Measurements from ENCODE around the gene UMAD1.

UMAD1 gene

DNA sequence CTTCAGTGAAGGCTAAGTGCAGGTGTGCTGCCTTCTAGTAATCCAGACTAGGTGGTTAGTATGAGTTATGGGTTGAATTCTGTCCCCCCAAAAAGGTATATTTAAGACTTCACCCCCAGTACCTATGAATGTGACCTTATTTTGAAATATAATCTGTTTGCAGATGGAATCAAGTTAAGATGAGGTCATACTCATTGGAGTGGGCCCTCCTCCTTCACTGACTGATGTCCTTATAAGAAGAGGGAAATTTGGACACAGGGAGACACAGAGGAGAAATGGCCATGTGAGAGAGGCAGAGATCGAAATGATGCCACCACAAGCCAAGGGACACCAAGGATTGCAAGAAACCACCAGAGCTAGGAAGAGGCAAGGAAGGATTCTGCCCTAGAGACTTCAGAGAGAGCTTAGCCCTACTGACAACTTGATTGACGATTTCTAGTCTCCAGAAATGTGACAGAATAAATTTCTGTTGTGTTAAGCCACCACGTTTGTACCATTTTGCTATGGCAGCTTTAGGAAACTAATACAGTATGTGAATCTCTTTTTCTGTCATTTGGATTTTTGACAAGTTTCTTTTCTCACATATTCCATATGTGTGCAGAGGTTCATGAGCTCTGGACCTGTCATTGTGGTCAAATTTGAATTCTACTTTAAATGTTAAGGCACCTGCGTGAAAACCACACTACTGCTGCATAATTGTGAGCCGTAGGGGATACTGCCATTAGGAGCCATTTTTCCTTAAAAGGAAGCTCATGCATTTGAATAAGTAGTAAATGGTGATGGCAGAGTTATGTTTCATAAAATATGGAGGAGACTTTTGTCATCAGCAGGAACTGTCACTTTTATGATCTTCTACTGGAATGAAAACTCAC is 80.4 kb downstream of the UMAD1 start:
- no peak for DNase-seq (ENCODE audit: low spot score)

DNA sequence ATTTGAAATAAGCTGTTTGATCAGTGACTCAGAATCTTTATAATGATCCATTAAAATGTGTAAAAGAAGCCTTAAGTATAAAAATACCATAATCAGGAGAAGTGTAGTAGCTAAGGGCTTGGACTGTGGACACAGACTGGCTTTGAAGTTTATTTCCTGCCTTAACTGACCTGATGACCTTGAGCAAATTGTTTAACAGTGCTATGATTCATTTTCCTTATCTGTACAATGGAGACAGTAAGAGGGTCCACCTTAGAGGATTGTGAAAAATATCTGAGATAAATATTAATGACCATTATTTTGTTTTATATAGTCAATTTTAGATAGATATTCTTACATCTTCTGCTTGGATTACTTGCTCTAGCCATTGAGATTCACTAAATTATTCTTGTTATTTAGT is 91.2 kb downstream of the UMAD1 start:
- DNase-seq (ENCODE audit: low spot score) = no peak

DNA sequence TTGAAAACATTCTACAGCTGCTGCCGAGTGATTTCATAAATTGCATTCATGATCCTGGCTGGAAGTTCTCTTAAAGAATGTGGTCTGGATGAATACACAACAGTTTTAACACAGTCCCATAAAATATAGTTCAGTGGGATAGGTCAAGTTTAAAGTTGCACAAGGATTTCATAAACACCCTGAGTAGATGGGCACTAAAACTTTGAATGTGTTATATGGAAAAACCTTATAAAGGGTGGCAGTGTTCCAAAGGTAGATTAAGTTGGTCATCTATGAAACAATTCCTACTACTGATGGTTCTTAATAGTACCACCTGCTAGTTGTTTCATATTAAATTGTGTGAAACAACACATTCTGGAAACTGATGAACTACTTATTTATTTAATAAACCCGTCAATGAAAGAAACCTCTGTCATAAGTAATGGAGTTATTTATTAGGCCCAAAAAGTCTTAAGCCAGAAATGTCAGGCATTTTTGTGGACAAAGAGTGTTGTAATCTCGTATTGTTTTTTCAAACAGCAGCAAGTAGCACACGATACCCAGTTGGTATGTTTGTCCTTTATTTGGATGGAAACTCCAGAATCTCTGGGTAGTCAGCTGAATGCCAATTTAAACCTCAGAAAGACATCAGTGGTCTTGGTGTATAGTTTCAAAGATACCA is 92.2 kb downstream of the UMAD1 start:
- no peak for DNase-seq (ENCODE audit: low spot score)

- no peak for DNase-seq (ENCODE audit: low spot score)
Observed at GRCh38 chr7:7736671-7737070, 96.1 kb downstream of the UMAD1 start.

GRCh38 chr7:7737674-7738073 is 97.1 kb downstream of the UMAD1 start:
- no peak for DNase-seq (ENCODE audit: low spot score)

- DNase-seq (ENCODE audit: low spot score) = no peak
Observed at GRCh38 chr7:7738177-7738576, 97.6 kb downstream of the UMAD1 start.

DNA sequence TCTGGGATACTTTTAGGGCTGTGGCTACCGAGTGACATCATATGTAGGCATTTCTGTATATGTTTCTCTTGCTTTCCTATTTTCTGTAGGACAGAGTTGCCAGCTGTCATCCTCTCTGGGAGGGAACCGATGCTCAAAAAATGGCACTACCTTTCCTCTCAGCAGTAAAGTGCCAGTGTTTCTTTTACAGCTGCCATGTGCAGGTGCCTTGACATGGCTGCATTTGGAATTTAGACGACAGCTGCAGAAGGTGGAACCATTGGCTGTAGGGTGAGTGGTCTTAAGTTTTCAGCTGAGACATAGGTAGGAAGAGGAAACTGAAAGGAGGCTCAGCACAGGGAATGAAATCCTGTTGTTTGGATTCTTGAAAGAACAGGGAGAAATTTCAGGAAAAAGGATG is 98.1 kb downstream of the UMAD1 start:
- DNase-seq (ENCODE audit: low spot score) = no peak

- DNase-seq (ENCODE audit: low spot score) = no peak
Observed at GRCh38 chr7:7739204-7740036, 98.9 kb downstream of the UMAD1 start.

- DNase-seq (ENCODE audit: low spot score) = no peak
Observed at GRCh38 chr7:7740037-7740355, 99.4 kb downstream of the UMAD1 start.

DNA sequence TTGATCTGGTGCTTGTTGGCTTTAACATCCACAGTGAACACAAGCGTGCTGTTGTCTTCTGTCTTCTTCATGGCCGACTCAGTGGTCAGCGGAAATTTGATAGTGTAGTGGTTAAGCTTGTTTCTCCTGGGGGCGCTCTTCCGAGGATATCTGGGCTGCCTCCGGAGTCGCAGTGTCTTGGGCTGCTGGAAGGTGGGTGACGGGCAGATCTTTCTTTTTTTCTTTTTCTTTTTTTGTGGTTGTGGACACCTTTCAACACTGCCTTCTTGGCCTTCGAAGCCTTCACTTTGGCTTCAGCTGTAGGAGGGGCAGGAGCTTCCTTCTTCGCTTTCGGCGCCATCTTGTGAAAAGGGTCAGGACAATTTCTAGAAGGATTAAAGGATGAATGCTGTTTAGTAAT is 101.7 kb downstream of the UMAD1 start:
- no peak for DNase-seq (ENCODE audit: low spot score)

- no peak for DNase-seq (ENCODE audit: low spot score)
Observed at GRCh38 chr7:7745258-7745657, 104.7 kb downstream of the UMAD1 start.

DNA sequence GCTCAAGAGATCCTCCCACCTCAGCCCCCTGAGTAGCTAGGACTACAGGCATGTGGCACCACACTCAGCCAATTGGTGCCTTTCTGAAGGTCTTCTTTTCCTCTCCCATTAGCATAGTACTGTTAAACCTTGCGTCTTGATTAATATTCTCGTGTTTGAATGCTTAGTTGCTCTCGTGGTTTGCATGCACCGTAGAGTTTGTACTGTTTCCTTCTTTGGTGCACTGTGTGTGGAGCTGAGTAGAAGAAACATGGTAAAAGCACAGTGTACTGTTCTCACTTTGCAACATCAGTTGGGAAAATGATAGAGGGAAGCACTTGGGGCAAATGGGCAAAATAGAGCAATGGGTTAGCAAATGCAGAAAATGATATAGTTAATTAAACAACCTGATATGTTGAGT is 105.4 kb downstream of the UMAD1 start:
- no peak for DNase-seq (ENCODE audit: low spot score)

- no peak for DNase-seq (ENCODE audit: low spot score)
Observed at GRCh38 chr7:7746458-7746857, 105.9 kb downstream of the UMAD1 start.

GRCh38 chr7:7750571-7751242 is 110.2 kb downstream of the UMAD1 start:
- no peak for DNase-seq (ENCODE audit: low spot score)

- no peak for DNase-seq (ENCODE audit: low spot score)
Observed at GRCh38 chr7:7751243-7752092, 110.9 kb downstream of the UMAD1 start.

- no peak for DNase-seq (ENCODE audit: low spot score)
Observed at GRCh38 chr7:7756577-7756976, 116.0 kb downstream of the UMAD1 start.

- DNase-seq (ENCODE audit: low spot score) = no peak
Observed at GRCh38 chr7:7757576-7757975, 117.0 kb downstream of the UMAD1 start.

- DNase-seq (ENCODE audit: low spot score) = peak; percentile 75
Observed at GRCh38 chr7:7761340-7761973, 120.9 kb downstream of the UMAD1 start.

GRCh38 chr7:7761974-7762779 is 121.6 kb downstream of the UMAD1 start:
- peak; percentile 30 for DNase-seq (ENCODE audit: low spot score)
